H7 (cell line): ENCODE data around the gene TMEM43. TPM values are rescaled to one million over a fixed set of nuclear protein-coding genes. Genes with fewer than 3 reads are reported as not detected.
"Not testable (repeated sequence)": the region's sequence is repeated elsewhere in the genome, so short reads cannot be mapped to it uniquely, and the experiment has no call there.

ENCODE experiments used
- DNase-seq: peaks from one replicate; pipeline ENCODE4 v3.0.0; 2012
- H3K27me3 ChIP-seq: 2 replicates; pipeline ENCODE4 v1.6.0; 2011; ENCODE audit warnings: mild to moderate bottlenecking, low read length; ENCODE audit not compliant: control insufficient read depth, insufficient read depth
- H3K36me3 ChIP-seq: replicated peaks from 2 replicates; pipeline ENCODE4 v1.5.1; 2011; ENCODE audit warnings: low read length; ENCODE audit not compliant: control insufficient read depth, insufficient read depth
- H3K4me3 ChIP-seq: 2 replicates; pipeline ENCODE4 v1.5.1; 2011; ENCODE audit warnings: low read depth, mild to moderate bottlenecking, control low read depth, low read length, moderate library complexity; ENCODE audit not compliant: insufficient read depth
- total RNA-seq: library from RNA; depleted of rRNA; stranded (reverse); fragments of >200 nt; shearing (Covaris generic); gene quantifications from 2 replicates; pipeline ENCODE4 v1.2.3, GENCODE V29; 2014

TMEM43 gene
- total RNA-seq, 1 experiment from 2014 or later, result 62.7 TPM

- DNase-seq, result no peak
- Histone ChIP-seq H3K4me3 (no peak overlapping the region), H3K36me3 (peaks cover 9% of the 10 kb centered on the region), H3K27me3 (no peaks in the 10 kb centered on the region)
Measured at GRCh38 chr3:14117468-14118399, 7.1 kb upstream of the TMEM43 start.

DNA sequence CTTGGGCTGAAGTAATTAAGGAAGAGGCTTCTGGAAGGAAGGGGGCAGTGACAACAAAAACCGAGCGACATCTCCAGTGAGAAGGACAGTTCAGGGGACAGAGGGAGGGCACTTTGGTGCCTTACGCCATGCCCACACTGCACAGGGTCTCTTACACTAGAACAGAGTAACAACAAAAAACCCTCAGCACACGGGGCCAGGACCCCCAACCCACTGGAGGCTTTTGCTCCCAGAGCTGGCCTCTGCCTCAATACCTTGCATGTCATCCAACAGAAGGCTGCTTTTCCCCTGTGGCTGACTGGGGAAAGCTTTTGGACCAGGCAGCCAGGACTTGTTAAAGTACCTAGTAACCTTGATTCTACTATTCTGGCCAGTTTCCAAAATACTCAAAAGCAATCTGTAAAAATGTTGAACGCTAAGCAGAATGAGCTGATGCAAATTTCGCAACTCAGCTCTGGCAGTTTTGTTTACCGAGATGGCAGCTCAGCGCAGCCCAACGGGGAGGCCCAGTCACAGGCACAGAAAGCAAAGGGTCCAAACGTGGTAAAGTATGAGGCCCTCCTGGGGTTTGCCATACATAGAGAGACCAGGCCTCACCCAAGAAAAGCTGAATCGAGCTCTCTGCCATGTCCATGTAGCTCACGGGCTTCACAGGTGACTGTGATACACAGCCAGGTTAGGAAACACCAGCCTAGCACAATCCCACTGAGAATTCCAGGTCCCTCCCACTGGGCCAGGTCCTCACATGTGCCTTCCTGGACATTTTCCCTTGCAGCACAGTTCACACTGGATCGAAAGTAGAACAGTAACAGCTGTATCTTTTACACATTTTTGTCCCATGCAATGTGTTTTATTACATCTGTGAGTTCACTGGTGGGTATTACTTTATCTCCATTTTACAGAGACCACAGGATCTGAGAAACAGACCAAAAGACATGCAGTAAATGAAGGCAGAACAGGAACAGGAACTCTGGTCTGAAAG is 6.2 kb upstream of the TMEM43 start:
- DNase-seq, result no peak
- H3K36me3 ChIP-seq, result peaks cover 8% of the 10 kb centered on the region
- H3K4me3 ChIP-seq, result no peak overlapping the region

DNA sequence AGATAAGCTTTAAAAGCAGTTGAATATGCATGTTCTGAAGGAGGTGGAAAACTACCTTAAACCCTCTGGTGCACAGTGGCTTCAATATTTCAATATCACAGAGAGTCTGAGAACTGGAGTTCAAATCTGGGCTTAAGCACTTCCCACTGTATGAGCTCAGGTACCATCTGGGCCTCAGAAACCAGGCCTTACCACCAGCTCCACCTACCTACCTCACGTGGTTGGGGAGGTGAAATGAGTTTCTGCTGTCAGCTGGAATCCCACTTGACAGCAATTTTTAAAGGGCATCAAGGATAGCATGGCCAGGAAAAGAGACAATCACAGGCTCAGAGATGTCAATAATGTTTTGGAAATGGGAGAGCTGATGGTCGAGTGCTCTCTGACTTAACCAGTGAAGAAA is 5.2 kb upstream of the TMEM43 start:
- Histone ChIP-seq H3K4me3 (no peak overlapping the region), H3K27me3 (no peaks in the 10 kb centered on the region), H3K36me3 (peaks cover 8% of the 10 kb centered on the region)
- DNase-seq, result no peak

More for the DNA sequence above, 6.2 kb upstream of the TMEM43 start:
- H3K27me3 ChIP-seq, result no peaks in the 10 kb centered on the region

DNA sequence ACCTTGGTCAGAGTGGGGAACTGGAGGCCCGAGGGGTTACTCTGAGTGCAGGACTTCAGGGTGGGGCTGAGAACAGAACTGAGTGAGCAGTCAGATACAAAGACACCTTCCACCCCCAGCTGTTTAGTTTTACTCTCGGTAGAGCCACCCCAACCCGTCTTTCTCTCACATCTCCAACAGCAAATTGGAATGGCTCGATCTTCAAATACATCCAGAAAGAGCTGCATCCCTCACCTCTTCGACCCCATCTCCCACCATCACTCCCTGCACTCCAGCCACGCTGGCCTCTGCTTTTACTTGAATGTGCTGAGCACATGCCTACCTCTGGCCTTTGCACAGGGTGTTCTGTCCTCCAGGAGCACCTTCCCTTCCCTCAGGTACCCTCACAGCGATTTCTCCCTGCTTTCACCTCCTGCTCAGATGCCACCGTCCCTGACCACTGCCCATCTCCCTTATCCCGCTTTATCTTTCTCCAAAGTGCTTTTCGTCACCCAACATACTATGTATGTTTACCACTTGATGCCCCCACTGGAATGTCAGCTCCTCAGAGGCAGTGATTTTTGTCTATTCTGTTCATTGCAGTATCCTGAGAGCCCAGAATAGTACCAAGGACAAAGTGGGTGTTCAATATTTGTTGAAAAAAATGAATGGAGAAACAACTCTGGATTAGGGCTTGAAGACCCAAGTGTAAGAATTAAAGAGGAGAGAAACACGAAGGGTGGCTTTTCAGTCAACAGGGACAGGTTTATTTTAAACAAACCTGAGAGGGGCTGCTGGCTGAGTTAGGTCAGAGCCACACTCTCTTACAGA is 4.5 kb upstream of the TMEM43 start:
- Histone ChIP-seq H3K4me3 (no peak overlapping the region), H3K36me3 (peaks cover 8% of the 10 kb centered on the region), H3K27me3 (no peaks in the 10 kb centered on the region)
- DNase-seq, result no peak

GRCh38 chr3:14120921-14121448 is 3.9 kb upstream of the TMEM43 start:
- H3K4me3 ChIP-seq, DNase-seq, H3K36me3 ChIP-seq: not testable (repeated sequence)

GRCh38 chr3:14121859-14122258 is 3.0 kb upstream of the TMEM43 start:
- no peak overlapping the region for H3K4me3 ChIP-seq
- 0 out of 2 replicates have a peak, but pooled peaks cover 1% of the 10 kb centered on the region for H3K36me3 ChIP-seq
- H3K27me3 ChIP-seq, result no peaks in the 10 kb centered on the region
- peak; percentile 70 for DNase-seq

More at GRCh38 chr3:14120921-14121448, 3.9 kb upstream of the TMEM43 start:
- not testable (repeated sequence) for H3K27me3 ChIP-seq

DNA sequence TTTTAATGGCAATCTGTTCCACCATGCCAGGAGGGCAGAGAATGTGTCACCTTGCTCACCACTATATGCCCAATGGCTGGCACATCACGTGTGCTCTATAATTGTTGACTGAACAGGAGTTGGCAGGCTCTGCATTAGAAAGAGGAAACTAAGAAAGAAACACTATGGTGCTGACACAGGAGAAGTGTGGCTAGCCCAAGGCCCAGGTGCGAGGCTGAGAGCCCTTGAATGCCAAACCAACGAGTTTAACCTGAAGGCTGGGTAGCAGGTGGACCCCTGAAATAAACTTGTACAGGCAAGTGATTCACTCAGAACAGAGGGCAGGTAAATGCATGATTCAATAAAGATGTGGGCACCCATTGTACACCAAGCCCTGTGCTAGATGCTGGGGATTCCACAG is 2.6 kb upstream of the TMEM43 start:
- no peak for DNase-seq
- Histone ChIP-seq H3K36me3 (0 out of 2 replicates have a peak, but pooled peaks cover 1% of the 10 kb centered on the region), H3K27me3 (no peaks in the 10 kb centered on the region), H3K4me3 (no peak overlapping the region)

- no peak for DNase-seq
- H3K4me3 ChIP-seq, result peak overlapping the region; percentile 78
- H3K36me3 ChIP-seq, result peaks cover 3% of the 10 kb centered on the region; the same call in 1 of the 2 replicates
- H3K27me3 ChIP-seq, result no peaks in the 10 kb centered on the region
Measured at GRCh38 chr3:14123308-14124222, 1.3 kb upstream of the TMEM43 start.

GRCh38 chr3:14124223-14124614 is 633 bp upstream of the TMEM43 start:
- Histone ChIP-seq H3K27me3 (no peaks in the 10 kb centered on the region), H3K4me3 (peak overlapping the region; percentile 78), H3K36me3 (peaks cover 3% of the 10 kb centered on the region; the same call in 1 of the 2 replicates)
- DNase-seq, result peak; percentile 74

DNA sequence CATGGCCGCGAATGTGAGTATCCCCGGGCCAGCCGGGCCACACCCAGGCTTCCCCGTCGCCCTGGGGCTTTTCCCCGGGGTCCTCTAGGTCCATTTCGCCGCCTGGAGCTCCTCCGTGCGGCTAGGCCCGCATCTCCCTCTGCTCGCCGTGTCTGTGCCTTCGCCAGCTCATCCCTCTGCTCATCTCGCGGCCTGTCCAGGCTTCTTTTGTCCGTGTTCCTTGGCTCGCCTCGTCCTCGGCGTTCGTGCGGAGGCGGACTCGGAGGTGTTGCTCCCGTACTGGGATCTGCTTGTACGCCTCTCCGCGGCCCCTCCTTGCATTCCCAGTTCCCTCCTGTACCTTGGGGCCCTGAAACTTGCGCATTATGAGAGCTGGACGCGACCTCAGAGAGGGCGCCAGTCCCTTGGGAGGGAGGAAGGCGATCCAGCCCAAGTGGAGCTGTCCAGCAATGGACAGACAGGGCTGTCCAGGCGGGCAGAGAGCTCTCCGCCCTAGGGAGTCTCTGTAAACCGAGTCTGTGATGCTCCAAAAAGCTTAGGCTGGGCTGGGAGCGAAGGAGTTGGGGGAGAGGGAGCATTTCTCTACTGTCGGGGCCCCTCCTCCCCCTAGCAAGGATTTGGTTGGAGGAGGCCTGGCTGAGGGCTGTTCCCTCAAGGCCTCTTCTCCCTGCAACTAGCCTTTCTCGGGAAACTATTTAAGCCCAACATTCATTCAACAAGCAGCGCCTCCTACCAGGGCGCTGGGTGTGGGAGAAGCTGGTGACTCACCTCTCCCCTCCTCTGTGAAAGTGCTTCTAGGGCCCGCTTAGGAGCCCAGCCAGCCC is 553 bp downstream of the TMEM43 start:
- Histone ChIP-seq H3K36me3 (peaks cover 3% of the 10 kb centered on the region), H3K4me3 (peak overlapping the region; percentile 98), H3K27me3 (no peaks in the 10 kb centered on the region)
- peak; percentile 74 for DNase-seq

DNA sequence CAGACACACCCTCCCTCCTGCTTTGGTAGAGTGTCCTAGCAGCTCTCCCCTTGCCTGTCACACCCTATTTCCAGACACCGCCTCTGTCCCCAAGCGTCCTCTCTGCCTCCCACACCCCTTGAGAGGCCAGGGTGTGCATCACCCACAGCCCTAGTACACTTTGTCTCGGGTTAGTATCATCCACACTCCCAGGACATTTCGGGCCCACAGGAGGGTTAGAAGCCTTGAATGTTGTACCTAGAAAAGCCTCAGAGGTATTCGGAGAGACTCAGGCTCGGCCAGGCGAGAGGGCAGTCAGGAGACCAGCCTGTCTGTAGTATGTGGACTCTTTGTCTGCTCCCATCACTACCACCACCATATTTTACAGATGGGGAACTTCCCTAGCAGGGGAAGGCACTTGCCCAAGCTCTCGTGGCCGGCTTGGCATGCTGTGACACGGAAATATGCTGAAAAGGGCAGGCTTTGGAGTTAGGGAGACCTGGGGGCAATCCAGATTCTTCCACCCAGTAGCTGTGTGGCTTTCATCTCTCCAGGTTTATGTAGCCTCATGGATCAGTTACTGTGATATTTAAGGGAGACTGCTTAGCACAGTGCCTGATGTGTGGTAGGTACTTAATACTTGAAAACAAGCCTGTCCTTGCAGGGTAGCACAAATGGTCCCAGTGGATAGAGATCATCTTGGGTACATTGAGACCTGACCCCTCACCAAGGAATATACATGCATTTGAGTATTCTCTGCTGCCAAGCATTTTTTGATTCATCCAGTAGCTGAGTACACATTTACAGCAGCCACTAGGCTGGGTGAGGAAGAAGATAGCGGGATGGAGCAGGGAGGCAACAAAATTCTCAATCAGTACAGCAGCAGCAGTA is 1.4 kb downstream of the TMEM43 start:
- Histone ChIP-seq H3K4me3 (peak overlapping the region; percentile 98), H3K27me3 (no peaks in the 10 kb centered on the region), H3K36me3 (peaks cover 11% of the 10 kb centered on the region)
- DNase-seq, result no peak
